ENCODE results near the gene ENDOV.
"Not testable (repeated sequence)": the region's sequence is repeated elsewhere in the genome, so short reads cannot be mapped to it uniquely, and the experiment has no call there.

The ENDOV gene

GRCh38 chr17:80388601-80389000 lies 26.4 kb upstream of the ENDOV start:
- DNase-seq (ENCODE audit: low read depth), result no peak

GRCh38 chr17:80389011-80389995 lies 25.7 kb upstream of the ENDOV start:
- DNase-seq (ENCODE audit: low read depth), result no peak

- no peak for DNase-seq (ENCODE audit: low read depth)
Observed at GRCh38 chr17:80393241-80393890, 21.6 kb upstream of the ENDOV start.

- no peak for DNase-seq (ENCODE audit: low read depth)
Observed at GRCh38 chr17:80393961-80394360, 21.0 kb upstream of the ENDOV start.

GRCh38 chr17:80394629-80395216 lies 20.2 kb upstream of the ENDOV start:
- no peak for DNase-seq (ENCODE audit: low read depth)

- no peak for DNase-seq (ENCODE audit: low read depth)
Observed at GRCh38 chr17:80395402-80396151, 19.4 kb upstream of the ENDOV start.

GRCh38 chr17:80396157-80397033 lies 18.6 kb upstream of the ENDOV start:
- no peak for DNase-seq (ENCODE audit: low read depth)

- no peak for DNase-seq (ENCODE audit: low read depth)
Observed at GRCh38 chr17:80397034-80397387, 18.0 kb upstream of the ENDOV start.

GRCh38 chr17:80397686-80398085 lies 17.3 kb upstream of the ENDOV start:
- no peak for DNase-seq (ENCODE audit: low read depth)

- not testable (repeated sequence) for DNase-seq (ENCODE audit: low read depth)
Observed at GRCh38 chr17:80401086-80401485, 13.9 kb upstream of the ENDOV start.

GRCh38 chr17:80402102-80402501 lies 12.9 kb upstream of the ENDOV start:
- not testable (repeated sequence) for DNase-seq (ENCODE audit: low read depth)

GRCh38 chr17:80402959-80403358 lies 12.0 kb upstream of the ENDOV start:
- DNase-seq (ENCODE audit: low read depth), result no peak

GRCh38 chr17:80406146-80406545 lies 8.8 kb upstream of the ENDOV start:
- DNase-seq (ENCODE audit: low read depth), result no peak

GRCh38 chr17:80407917-80408316 lies 7.0 kb upstream of the ENDOV start:
- DNase-seq (ENCODE audit: low read depth), result not testable (repeated sequence)

- DNase-seq (ENCODE audit: low read depth), result no peak
Observed at GRCh38 chr17:80408872-80409271, 6.1 kb upstream of the ENDOV start.

GRCh38 chr17:80409626-80410025 lies 5.3 kb upstream of the ENDOV start:
- DNase-seq (ENCODE audit: low read depth), result no peak

GRCh38 chr17:80410441-80411087 lies 4.4 kb upstream of the ENDOV start:
- not testable (repeated sequence) for DNase-seq (ENCODE audit: low read depth)

- DNase-seq (ENCODE audit: low read depth), result no peak
Observed at GRCh38 chr17:80413771-80414507, 1.0 kb upstream of the ENDOV start.

GRCh38 chr17:80414508-80414802 lies 512 bp upstream of the ENDOV start:
- DNase-seq (ENCODE audit: low read depth), result no peak

GRCh38 chr17:80415626-80416137 lies 715 bp downstream of the ENDOV start:
- no peak for DNase-seq (ENCODE audit: low read depth)
